HepG2 (cell line): ENCODE measurements around the gene TRANK1.

Experiments used
- CSRNP2 ChIP-seq: sonication (generic); formaldehyde crosslinking; conservative IDR thresholded peaks from 2 replicates; pipeline ENCODE4 v1.8.0; 2022; ENCODE audit warnings: low read depth, missing genetic modification reagents
- CTCF ChIP-seq: sonication (generic); formaldehyde crosslinking; IDR thresholded peaks from 2 replicates; pipeline ENCODE4 v1.5.0; 2020; ENCODE audit warnings: mild to moderate bottlenecking, missing genetic modification reagents, moderate library complexity
- KAT8 ChIP-seq: IDR thresholded peaks from 2 replicates; pipeline ENCODE4 v1.6.1; 2016; ENCODE audit warnings: missing genetic modification reagents, missing compliant biosample characterization
- MBNL3 ChIP-seq: fragments of 250-450 bp; sonication (Bioruptor Pico); conservative IDR thresholded peaks from 2 replicates; pipeline ENCODE4 v1.8.0; 2022; ENCODE audit warnings: mild to moderate bottlenecking, inconsistent platforms
- NPAS2 ChIP-seq: sonication (generic); formaldehyde crosslinking; IDR thresholded peaks from 2 replicates; pipeline ENCODE4 v1.8.0; 2022; ENCODE audit warnings: mild to moderate bottlenecking, missing genetic modification reagents, borderline replicate concordance
- ZFX ChIP-seq: sonication (generic); formaldehyde crosslinking; IDR thresholded peaks from 2 replicates; pipeline ENCODE4 v1.4.0; 2020; ENCODE audit warnings: mild to moderate bottlenecking, low read depth, missing genetic modification reagents, moderate library complexity

DNA sequence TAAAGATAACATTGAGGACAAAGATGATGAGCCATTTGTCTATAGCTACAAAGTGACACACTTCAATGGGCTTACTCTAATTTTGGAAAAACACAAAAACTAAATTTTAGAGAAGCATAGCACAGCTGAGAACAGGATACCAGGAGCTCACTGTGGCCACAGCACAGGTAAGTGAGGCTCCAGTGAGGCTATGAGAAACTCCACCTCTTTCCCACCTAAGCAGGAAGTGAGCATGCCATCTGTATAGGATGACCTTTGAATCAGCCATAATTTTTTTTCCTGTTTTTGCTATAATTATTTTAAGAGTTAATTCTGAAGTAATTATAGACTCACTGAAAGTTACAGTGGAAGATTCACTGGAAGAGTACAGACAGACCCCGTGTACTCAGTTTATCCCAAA, 98.4 kb downstream of the TRANK1 start:
- TF ChIP-seq NPAS2 (CRISPR knock-in tag) (no peak), CSRNP2 (CRISPR knock-in tag) (no peak), CTCF (no peak), ZFX (CRISPR knock-in tag) (no peak), MBNL3 (no peak), KAT8 (CRISPR knock-in tag) (no peak)
